GM18505 (cell line): Measurements from ENCODE around the gene BID.

ENCODE experiments used
- ATAC-seq: cut with Tn5 transposase; IDR thresholded peaks from one replicate; pipeline ENCODE4 v1.9.1; 2021; ENCODE audit not compliant: unreplicated experiment
- POLR2A ChIP-seq: IDR thresholded peaks from 4 replicates; pipeline ENCODE4 v1.6.1; 2011; ENCODE audit warnings: borderline replicate concordance; ENCODE audit not compliant: insufficient read depth, insufficient read length; ENCODE audit errors: extremely low read depth

BID gene

GRCh38 chr22:17783312-17783711 is 9.0 kb upstream of the BID start:
- TF ChIP-seq POLR2A, result no peak
- no peak for ATAC-seq

GRCh38 chr22:17782621-17783020 is 8.4 kb upstream of the BID start:
- no peak for TF ChIP-seq POLR2A
- ATAC-seq, result no peak

DNA sequence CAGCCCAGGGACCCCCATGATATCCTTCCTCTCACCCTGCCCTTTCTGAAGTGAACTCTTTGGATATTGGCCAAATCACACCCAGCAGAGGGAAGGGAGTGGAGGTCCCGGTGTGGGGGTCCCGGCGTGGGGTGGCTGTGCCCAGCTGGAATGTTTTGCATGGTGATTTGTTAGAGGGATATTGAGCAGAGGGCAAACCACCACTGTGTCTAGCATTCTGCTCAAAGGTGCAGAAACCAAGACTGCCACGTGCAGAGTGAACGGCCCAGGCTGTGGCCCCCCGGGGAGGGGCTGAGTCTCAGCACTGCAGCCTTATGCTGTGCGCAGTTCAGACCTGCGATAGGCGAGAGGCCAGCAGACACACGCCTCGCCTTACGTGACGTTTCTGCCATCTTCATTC is 7.9 kb upstream of the BID start:
- ATAC-seq, result no peak
- TF ChIP-seq POLR2A, result no peak

- ATAC-seq, result no peak
Observed at GRCh38 chr22:17781319-17782031, 7.2 kb upstream of the BID start.

DNA sequence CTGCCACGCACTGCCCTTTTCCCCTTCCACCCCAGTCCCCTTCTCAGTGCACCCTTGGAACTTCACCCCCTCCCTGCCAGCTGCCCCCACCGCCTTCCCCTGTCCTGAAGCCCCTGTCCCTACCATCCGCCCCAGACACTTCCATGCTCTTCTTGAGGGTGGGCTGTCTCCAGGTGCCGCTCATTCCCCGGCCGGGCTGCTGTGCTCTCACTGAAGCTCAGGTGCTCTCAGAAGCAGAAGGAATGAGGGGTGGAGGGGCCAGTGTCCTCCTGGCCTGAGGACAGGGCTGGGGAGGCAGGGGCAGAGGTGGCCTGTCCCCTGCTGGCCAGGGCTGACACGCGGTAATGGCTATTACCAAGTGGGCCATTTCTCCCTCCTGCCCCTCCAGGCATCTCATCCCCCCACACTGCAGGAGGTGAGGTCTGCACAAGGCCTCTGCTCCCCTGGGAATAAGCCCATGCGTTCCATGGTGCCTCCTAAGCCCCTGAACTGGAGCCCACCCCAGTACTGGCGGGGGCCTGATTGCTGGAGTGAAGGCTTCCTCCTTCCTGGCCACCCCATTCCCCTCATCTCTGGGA is 6.6 kb upstream of the BID start:
- no peak for TF ChIP-seq POLR2A
- no peak for ATAC-seq

More at GRCh38 chr22:17781319-17782031, 7.2 kb upstream of the BID start:
- TF ChIP-seq POLR2A, result no peak

GRCh38 chr22:17780116-17780740 is 6.0 kb upstream of the BID start:
- ATAC-seq, result no peak
- no peak for TF ChIP-seq POLR2A

GRCh38 chr22:17779286-17780115 is 5.2 kb upstream of the BID start:
- ATAC-seq, result no peak
- TF ChIP-seq POLR2A, result peak; percentile 51

GRCh38 chr22:17778412-17778976 is 4.2 kb upstream of the BID start:
- ATAC-seq, result no peak
- TF ChIP-seq POLR2A, result peak; percentile 45

- ATAC-seq, result no peak
- TF ChIP-seq POLR2A, result no peak
Observed at GRCh38 chr22:17777717-17778044, 3.4 kb upstream of the BID start.

DNA sequence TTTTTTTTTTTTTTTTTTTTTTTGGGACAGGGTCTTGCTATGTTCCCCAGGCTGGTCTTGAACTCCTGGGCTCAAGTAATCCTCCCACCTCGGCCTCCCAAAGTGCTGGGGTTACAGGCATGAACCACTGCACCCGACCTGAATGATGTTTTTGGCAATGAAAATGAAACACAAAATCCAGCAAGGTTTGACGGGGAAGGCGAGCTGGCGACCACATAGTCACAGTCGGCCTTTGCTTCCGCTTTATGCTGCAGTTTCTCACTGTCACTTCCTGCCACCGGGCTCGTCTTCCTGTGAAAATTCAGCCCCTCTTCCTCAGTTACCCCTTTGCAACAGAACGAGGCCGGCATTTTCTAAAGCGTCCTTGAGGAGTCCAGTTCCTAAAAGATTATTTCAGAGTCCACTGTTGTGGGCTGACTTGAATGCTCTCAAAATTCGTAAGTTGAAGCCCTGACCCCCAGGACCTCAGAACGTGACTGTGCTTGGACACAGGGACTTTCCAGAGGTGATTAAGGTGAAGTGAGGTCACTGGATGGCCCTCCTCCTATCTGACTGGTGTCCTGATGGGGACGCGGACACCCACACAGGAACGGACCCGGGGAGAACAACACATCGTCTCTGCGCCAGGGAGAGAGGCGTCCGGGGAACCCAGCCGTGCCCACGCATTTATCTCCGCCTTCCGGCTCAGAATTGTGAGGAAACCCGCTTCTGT is 2.9 kb upstream of the BID start:
- ATAC-seq, result no peak
- TF ChIP-seq POLR2A, result peak; percentile 85

DNA sequence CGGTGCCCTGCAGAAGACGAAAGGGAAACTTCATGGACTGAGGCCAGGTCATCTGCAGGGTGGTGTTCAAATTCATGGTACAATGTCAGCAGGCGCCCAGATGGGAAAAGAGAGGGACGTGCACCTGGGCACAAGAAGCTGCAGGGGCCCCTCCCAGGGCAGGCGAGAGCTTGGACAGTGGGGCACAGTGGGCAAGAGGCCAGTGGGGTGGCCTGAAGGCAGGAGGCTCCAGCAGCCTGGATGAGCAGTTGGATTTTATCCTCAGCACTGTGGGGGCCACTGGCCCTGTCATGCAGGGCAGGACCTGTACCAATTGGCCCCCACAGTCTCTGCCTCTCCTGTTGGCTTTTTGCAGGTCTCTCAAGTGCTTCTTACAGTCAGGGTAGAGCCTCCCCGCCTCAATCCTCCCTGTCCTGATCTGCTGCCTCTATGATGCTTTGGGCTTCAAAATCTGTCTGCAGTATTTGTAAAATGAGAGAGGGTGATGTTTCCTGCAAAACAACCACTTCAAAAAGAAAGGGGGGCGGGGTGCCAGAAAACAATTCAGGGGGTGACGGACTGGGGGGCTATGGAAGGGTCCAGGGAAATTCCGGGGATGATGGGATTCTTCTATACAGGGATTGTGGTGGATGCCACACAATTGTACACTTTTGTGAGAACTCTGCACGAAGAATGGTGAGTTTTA is 1.7 kb upstream of the BID start:
- no peak for TF ChIP-seq POLR2A
- ATAC-seq, result no peak
